Endodermal cell (in vitro differentiated cells): ENCODE measurements around the gene SELL. TPM values are rescaled to one million over a fixed set of nuclear protein-coding genes. Genes with fewer than 3 reads are reported as not detected.

Source experiments
- DNase-seq: peaks from one replicate; pipeline ENCODE4 v3.0.0-alpha.2; 2017
- H3K27ac ChIP-seq: 2 replicates; pipeline ENCODE4 v1.5.1; 2013; ENCODE audit warnings: mild to moderate bottlenecking, low read depth, low read length, moderate library complexity
- H3K27me3 ChIP-seq: 2 replicates; pipeline ENCODE4 v1.6.1; 2013; ENCODE audit warnings: mild to moderate bottlenecking, low read length, moderate library complexity; ENCODE audit not compliant: insufficient read depth, control insufficient read depth, poor library complexity, severe bottlenecking
- H3K36me3 ChIP-seq: 2 replicates; pipeline ENCODE4 v1.7.0; 2013; ENCODE audit warnings: mild to moderate bottlenecking, low read length, moderate library complexity; ENCODE audit not compliant: control insufficient read depth, insufficient read depth
- H3K4me1 ChIP-seq: one replicate; pipeline ENCODE4 v1.7.0; 2013; ENCODE audit warnings: low read length; ENCODE audit not compliant: control insufficient read depth, insufficient read depth
- H3K4me3 ChIP-seq: 2 replicates; pipeline ENCODE4 v1.5.1; 2013; ENCODE audit warnings: mild to moderate bottlenecking, low read length, moderate library complexity
- H3K9ac ChIP-seq: 2 replicates; pipeline ENCODE4 v1.6.1; 2013; ENCODE audit warnings: mild to moderate bottlenecking, low read length, moderate library complexity; ENCODE audit not compliant: poor library complexity, severe bottlenecking; ENCODE audit errors: extremely low read depth
- H3K9me3 ChIP-seq: 2 replicates; pipeline ENCODE4 v1.6.1; 2013; ENCODE audit warnings: mild to moderate bottlenecking, low read length, moderate library complexity; ENCODE audit not compliant: control insufficient read depth
- H3K27ac Mint-ChIP-seq: 2 replicates; pipeline ENCODE4 v1.8.0; 2020; ENCODE audit warnings: mixed read lengths
- H3K27me3 Mint-ChIP-seq: 2 replicates; pipeline ENCODE4 v1.8.0; 2021; ENCODE audit warnings: mild to moderate bottlenecking, mixed read lengths; ENCODE audit not compliant: insufficient read depth
- H3K36me3 Mint-ChIP-seq: 2 replicates; pipeline ENCODE4 v1.8.0; 2020; ENCODE audit warnings: low read depth, mixed read lengths
- H3K4me1 Mint-ChIP-seq: 2 replicates; pipeline ENCODE4 v1.8.0; 2020; ENCODE audit warnings: mixed read lengths
- H3K4me3 Mint-ChIP-seq: 2 replicates; pipeline ENCODE4 v1.8.0; 2020; ENCODE audit warnings: mild to moderate bottlenecking, moderate library complexity, mixed read lengths
- H3K9me3 Mint-ChIP-seq: 2 replicates; pipeline ENCODE4 v1.8.0; 2020; ENCODE audit warnings: mild to moderate bottlenecking, mixed read lengths
- WGBS, 2 experiments: methylation state at CpG; one replicate each; pipeline versions ENCODE4 v1.1.5 to v1.1.7; 2013; ENCODE audit warnings: missing lambda C conversion rate in 2 of 2, mixed read lengths in 1 of 2; ENCODE audit not compliant: insufficient coverage in 1 of 2, insufficient read length in 1 of 2; 5-methylcytosine and 5-hydroxymethylcytosine counted together
- total RNA-seq, 2 donors: library from RNA; stranded (reverse); fragmentation: NEBNext Ultra II Directional in 1 of 2; extraction: Animal tissue kit (Norgen Biotek cat#: 25700) in 1 of 2; gene quantifications; 2 replicates in 1 of 2; 3 replicates in 1 of 2; pipeline ENCODE4 v1.2.1, GENCODE V29; 2021
- TF ChIP-seq, protein P1 (sequence below): fragments of 200-600 bp; sonication (generic); conservative IDR thresholded peaks from 2 replicates; pipeline ENCODE4 v1.5.0; 2021; ENCODE audit warnings: antibody characterized with exemption, mild to moderate bottlenecking

The SELL gene
- total RNA-seq, 2 donors from 2014 or later, result 0.95 TPM; not detected in 1

- H3K27ac Mint-ChIP-seq, result no peak overlapping the region
- Histone ChIP-seq H3K27ac (no peak overlapping the region), H3K9ac (no peak overlapping the region), H3K36me3 (no peaks in the 10 kb centered on the region), H3K9me3 (no peaks in the 10 kb centered on the region), H3K27me3 (peaks cover 8% of the 10 kb centered on the region), H3K4me1 (peaks cover 5% of the 10 kb centered on the region), H3K4me3 (no peak overlapping the region)
- DNase-seq, result no peak
- H3K27me3 Mint-ChIP-seq, result no peaks in the 10 kb centered on the region
- no peak overlapping the region for H3K4me3 Mint-ChIP-seq
- 88 to 94% methylated on average over 5 of the region's 6 CpGs for WGBS, 2 experiments
- no peaks in the 10 kb centered on the region for H3K36me3 Mint-ChIP-seq
- peaks cover 5% of the 10 kb centered on the region for H3K9me3 Mint-ChIP-seq
- TF ChIP-seq, protein P1, sequence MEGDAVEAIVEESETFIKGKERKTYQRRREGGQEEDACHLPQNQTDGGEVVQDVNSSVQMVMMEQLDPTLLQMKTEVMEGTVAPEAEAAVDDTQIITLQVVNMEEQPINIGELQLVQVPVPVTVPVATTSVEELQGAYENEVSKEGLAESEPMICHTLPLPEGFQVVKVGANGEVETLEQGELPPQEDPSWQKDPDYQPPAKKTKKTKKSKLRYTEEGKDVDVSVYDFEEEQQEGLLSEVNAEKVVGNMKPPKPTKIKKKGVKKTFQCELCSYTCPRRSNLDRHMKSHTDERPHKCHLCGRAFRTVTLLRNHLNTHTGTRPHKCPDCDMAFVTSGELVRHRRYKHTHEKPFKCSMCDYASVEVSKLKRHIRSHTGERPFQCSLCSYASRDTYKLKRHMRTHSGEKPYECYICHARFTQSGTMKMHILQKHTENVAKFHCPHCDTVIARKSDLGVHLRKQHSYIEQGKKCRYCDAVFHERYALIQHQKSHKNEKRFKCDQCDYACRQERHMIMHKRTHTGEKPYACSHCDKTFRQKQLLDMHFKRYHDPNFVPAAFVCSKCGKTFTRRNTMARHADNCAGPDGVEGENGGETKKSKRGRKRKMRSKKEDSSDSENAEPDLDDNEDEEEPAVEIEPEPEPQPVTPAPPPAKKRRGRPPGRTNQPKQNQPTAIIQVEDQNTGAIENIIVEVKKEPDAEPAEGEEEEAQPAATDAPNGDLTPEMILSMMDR, result no peak
- H3K4me1 Mint-ChIP-seq, result peaks cover 16% of the 10 kb centered on the region
Measured at GRCh38 chr1:169741666-169742394, 30.4 kb upstream of the SELL start.

- 90 to 97% methylated on average over 4 to 5 of the region's 5 CpGs for WGBS, 2 experiments
- Mint-ChIP-seq H3K4me1 (peaks cover 1% of the 10 kb centered on the region), H3K27ac (no peak overlapping the region), H3K27me3 (no peaks in the 10 kb centered on the region), H3K36me3 (no peaks in the 10 kb centered on the region), H3K4me3 (no peak overlapping the region), H3K9me3 (peaks cover 5% of the 10 kb centered on the region)
- no peak overlapping the region for H3K27ac ChIP-seq
- TF ChIP-seq, protein P1, result no peak
- DNase-seq, result no peak
- H3K27me3 ChIP-seq, result no peaks in the 10 kb centered on the region
- H3K36me3 ChIP-seq, result no peaks in the 10 kb centered on the region
- no peak overlapping the region for H3K9ac ChIP-seq
- H3K4me1 ChIP-seq, result peaks cover 1% of the 10 kb centered on the region
- no peaks in the 10 kb centered on the region for H3K9me3 ChIP-seq
- no peak overlapping the region for H3K4me3 ChIP-seq
Measured at GRCh38 chr1:169739980-169740379, 28.6 kb upstream of the SELL start.

DNA sequence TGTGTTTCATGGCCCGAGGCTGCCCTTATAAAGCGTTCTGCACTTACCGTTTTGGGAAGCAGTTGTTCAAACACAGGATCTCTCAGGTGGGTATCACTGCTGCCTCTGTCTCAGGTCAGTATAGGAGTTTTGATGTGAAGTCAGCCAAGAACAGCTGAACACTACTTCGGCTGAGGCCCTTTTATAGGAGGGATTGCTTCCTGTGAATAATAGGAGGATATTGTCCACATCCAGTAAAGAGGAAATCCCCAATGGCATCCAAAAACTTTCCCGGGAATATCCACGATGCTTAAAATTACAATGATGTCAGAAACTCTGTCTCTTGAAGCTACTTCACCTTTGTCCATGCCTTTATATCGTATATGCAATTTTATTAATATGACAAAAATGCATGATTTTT is 22.5 kb upstream of the SELL start, which contains the start of gene SELE:
Gene SELE, minus strand, starts transcription at position 156 of the 400 bp plus-strand sequence. CDS start 467 bp downstream, outside the sequence.
- no peak within 1 kb of the TSS for H3K4me3 Mint-ChIP-seq
- no peaks in the 10 kb centered on the region for H3K4me1 Mint-ChIP-seq
- Histone ChIP-seq H3K9ac (no peak within 1 kb of the TSS), H3K9me3 (no peaks in the 10 kb centered on the region), H3K27me3 (peaks cover 11% of the 10 kb centered on the region), H3K4me1 (no peaks in the 10 kb centered on the region), H3K4me3 (no peak within 1 kb of the TSS), H3K36me3 (no peaks in the 10 kb centered on the region), H3K27ac (no peak within 1 kb of the TSS)
- H3K27me3 Mint-ChIP-seq, result no peaks in the 10 kb centered on the region
- no peaks in the 10 kb centered on the region for H3K9me3 Mint-ChIP-seq
- no peaks in the 10 kb centered on the region for H3K36me3 Mint-ChIP-seq
- WGBS, 2 experiments, result 86 to 96% methylated on average over 3 to 6 of the region's 7 CpGs
- H3K27ac Mint-ChIP-seq, result no peak within 1 kb of the TSS
- TF ChIP-seq, protein P1, result no peak
- DNase-seq, result no peak
